OCI-LY7 (cell line): ENCODE measurements around the gene ABCC5.

Experiments
- EZH2phosphoT487 ChIP-seq: fragments of 200-600 bp; sonication (generic); IDR thresholded peaks from 2 replicates; pipeline ENCODE4 v1.6.1; 2018; ENCODE audit warnings: low read depth, borderline replicate concordance, mild to moderate bottlenecking, mixed run types, antibody characterized with exemption, low read length, moderate library complexity, mixed read lengths
- TF ChIP-seq, protein P1 (sequence below): fragments of 200-600 bp; sonication (generic); conservative IDR thresholded peaks from 2 replicates; pipeline ENCODE4 v1.5.1; 2014; ENCODE audit warnings: mild to moderate bottlenecking, antibody characterized with exemption, low read length, moderate library complexity, mixed read lengths

DNA sequence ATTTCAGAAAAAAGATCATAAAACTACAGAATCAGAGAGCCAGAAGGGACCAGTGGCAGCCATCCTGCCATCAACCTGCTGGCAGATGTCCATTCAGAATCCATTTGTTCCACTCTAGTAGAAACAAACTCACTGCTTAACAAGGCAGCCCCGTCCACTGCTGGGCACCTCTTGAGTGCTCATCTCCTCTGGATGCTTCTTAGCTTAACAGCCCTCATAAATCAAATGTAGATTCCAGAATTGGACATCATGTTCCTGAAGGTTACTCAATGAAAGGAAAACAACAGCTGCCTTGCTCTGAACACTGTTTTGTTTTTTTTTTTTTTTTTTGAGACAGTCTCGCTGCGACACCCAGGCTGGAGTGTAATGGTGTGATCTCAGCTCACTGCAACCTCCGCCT is 37.3 kb downstream of the ABCC5 start:
- TF ChIP-seq, protein P1, sequence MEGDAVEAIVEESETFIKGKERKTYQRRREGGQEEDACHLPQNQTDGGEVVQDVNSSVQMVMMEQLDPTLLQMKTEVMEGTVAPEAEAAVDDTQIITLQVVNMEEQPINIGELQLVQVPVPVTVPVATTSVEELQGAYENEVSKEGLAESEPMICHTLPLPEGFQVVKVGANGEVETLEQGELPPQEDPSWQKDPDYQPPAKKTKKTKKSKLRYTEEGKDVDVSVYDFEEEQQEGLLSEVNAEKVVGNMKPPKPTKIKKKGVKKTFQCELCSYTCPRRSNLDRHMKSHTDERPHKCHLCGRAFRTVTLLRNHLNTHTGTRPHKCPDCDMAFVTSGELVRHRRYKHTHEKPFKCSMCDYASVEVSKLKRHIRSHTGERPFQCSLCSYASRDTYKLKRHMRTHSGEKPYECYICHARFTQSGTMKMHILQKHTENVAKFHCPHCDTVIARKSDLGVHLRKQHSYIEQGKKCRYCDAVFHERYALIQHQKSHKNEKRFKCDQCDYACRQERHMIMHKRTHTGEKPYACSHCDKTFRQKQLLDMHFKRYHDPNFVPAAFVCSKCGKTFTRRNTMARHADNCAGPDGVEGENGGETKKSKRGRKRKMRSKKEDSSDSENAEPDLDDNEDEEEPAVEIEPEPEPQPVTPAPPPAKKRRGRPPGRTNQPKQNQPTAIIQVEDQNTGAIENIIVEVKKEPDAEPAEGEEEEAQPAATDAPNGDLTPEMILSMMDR: no peak
- TF ChIP-seq EZH2phosphoT487: no peak
